Chondrocyte (in vitro differentiated cells): ENCODE measurements around the gene RFX3. TPM values are rescaled to one million over a fixed set of nuclear protein-coding genes. Genes with fewer than 3 reads are reported as not detected.
"Not testable (repeated sequence)": the region's sequence is repeated elsewhere in the genome, so short reads cannot be mapped to it uniquely, and the experiment has no call there.

Source experiments
- DNase-seq: peaks from one replicate; pipeline ENCODE4 v3.0.0; 2021; ENCODE audit warnings: mixed read lengths, low spot score
- H3K27ac Mint-ChIP-seq: one replicate; pipeline ENCODE4 v1.8.0; 2021; ENCODE audit warnings: mild to moderate bottlenecking, moderate library complexity, mixed read lengths; ENCODE audit not compliant: unreplicated experiment
- H3K27me3 Mint-ChIP-seq: 2 replicates; pipeline ENCODE4 v1.8.0; 2021; ENCODE audit warnings: low read depth, mixed read lengths
- H3K36me3 Mint-ChIP-seq: 2 replicates; pipeline ENCODE4 v1.8.0; 2021; ENCODE audit warnings: low read depth, mixed read lengths
- H3K4me1 Mint-ChIP-seq: 2 replicates; pipeline ENCODE4 v1.8.0; 2021; ENCODE audit warnings: low read depth, mild to moderate bottlenecking, mixed read lengths
- H3K4me3 Mint-ChIP-seq: one replicate; pipeline ENCODE4 v1.8.0; 2021; ENCODE audit warnings: mild to moderate bottlenecking, moderate library complexity, mixed read lengths; ENCODE audit not compliant: unreplicated experiment
- H3K9me3 Mint-ChIP-seq: 2 replicates; pipeline ENCODE4 v1.8.0; 2021; ENCODE audit warnings: low read depth, mixed read lengths
- total RNA-seq: library from RNA; stranded (reverse); gene quantifications from 3 replicates; pipeline ENCODE4 v1.2.1, GENCODE V29; 2021
- TF ChIP-seq, protein P1 (sequence below): fragments of 200-600 bp; sonication (generic); IDR thresholded peaks from 2 replicates; pipeline ENCODE4 v1.5.0; 2021; ENCODE audit warnings: antibody characterized with exemption, mild to moderate bottlenecking, moderate library complexity

The RFX3 gene
- total RNA-seq, 1 donor from 2014 or later = 4.1 TPM

DNA sequence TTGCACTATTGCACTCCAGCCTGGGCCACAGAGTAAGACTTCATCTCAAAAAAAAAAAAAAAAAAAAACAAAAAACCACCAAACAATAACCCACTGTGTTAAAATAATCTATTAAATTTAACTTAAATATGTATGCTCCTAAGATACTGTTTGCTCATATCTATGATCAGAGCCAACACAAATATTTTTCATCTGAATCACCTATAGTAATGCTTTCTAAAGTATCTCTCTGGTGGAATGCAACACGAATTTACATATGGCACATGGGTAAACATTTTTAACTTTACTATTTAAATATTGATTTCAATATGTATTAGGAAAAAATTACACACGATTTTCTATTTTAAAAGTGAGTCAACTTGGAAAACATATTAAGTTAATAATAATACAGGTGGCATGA lies 196.4 kb downstream of the RFX3 start:
- no peaks in the 10 kb centered on the region for H3K27me3 Mint-ChIP-seq
- no peak for DNase-seq
- TF ChIP-seq, protein P1, sequence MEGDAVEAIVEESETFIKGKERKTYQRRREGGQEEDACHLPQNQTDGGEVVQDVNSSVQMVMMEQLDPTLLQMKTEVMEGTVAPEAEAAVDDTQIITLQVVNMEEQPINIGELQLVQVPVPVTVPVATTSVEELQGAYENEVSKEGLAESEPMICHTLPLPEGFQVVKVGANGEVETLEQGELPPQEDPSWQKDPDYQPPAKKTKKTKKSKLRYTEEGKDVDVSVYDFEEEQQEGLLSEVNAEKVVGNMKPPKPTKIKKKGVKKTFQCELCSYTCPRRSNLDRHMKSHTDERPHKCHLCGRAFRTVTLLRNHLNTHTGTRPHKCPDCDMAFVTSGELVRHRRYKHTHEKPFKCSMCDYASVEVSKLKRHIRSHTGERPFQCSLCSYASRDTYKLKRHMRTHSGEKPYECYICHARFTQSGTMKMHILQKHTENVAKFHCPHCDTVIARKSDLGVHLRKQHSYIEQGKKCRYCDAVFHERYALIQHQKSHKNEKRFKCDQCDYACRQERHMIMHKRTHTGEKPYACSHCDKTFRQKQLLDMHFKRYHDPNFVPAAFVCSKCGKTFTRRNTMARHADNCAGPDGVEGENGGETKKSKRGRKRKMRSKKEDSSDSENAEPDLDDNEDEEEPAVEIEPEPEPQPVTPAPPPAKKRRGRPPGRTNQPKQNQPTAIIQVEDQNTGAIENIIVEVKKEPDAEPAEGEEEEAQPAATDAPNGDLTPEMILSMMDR = no peak
- H3K4me3 Mint-ChIP-seq = no peak overlapping the region
- no peak overlapping the region for H3K27ac Mint-ChIP-seq
- no peaks in the 10 kb centered on the region for H3K4me1 Mint-ChIP-seq
- no peaks in the 10 kb centered on the region for H3K9me3 Mint-ChIP-seq
- no peaks in the 10 kb centered on the region for H3K36me3 Mint-ChIP-seq

DNA sequence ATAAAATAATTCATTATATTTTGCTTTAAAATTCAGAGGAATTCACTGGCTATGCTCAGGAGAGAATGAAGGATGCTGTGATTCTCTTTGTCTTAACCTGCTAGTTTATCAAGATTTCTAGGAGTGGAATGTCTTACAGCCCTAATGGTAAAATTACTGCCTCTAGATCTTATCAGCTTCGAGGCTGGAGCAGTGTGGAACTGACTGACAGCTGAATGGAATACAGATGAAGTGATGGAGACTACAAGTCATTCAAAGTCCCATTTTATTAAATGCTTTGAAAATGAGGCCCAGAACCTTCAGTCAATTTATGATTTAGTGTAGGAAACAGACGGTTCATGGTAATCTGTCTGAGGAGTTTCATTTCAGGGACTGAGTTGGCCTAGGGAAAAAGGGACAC lies 202.1 kb downstream of the RFX3 start:
- H3K4me1 Mint-ChIP-seq = no peaks in the 10 kb centered on the region
- H3K9me3 Mint-ChIP-seq = no peaks in the 10 kb centered on the region
- no peak overlapping the region for H3K4me3 Mint-ChIP-seq
- no peak for DNase-seq
- no peak overlapping the region for H3K27ac Mint-ChIP-seq
- TF ChIP-seq, protein P1 = no peak
- no peaks in the 10 kb centered on the region for H3K36me3 Mint-ChIP-seq
- H3K27me3 Mint-ChIP-seq = no peaks in the 10 kb centered on the region

DNA sequence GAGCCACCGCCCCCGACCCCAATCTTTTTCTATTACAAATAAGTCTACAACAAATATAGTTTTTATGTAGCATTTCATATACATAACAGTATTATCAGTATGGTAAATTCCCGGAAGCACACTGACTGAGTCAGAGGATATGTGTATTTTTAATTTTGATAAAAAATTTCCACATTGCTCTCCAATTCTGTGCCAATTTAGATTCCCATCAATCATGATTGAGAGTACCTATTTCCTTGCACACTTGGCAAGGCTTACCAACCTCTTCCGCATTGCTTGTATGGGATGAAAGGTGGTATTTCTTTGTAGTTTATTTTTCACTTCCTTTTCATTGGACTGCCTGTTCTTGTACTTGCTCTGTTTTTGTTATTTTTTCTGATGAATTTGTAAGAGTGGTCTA lies 204.6 kb downstream of the RFX3 start:
- no peak for DNase-seq
- H3K27me3 Mint-ChIP-seq = no peaks in the 10 kb centered on the region
- no peak overlapping the region for H3K4me3 Mint-ChIP-seq
- TF ChIP-seq, protein P1 = no peak
- H3K4me1 Mint-ChIP-seq = no peaks in the 10 kb centered on the region
- peaks cover 10% of the 10 kb centered on the region for H3K9me3 Mint-ChIP-seq
- peaks cover 1% of the 10 kb centered on the region for H3K36me3 Mint-ChIP-seq
- no peak overlapping the region for H3K27ac Mint-ChIP-seq

DNA sequence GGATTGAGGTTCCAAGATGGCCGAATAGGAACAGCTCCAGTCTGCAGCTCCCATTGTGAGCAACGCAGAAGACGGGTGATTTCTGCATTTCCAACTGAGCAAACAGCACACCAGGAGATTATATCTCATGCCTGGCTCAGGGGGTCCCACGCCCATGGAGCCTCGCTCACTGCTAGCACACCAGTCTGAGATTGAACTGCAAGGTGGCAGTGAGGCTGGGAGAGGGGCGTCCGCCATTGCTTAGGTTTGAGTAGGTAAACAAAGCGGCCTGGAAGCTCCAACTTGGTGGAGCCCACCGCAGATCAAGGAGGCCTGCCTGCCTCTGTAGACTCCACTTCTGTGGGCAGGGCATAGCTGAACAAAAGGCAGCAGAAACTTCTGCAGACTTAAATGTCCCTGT lies 213.2 kb downstream of the RFX3 start:
- DNase-seq, H3K4me3 Mint-ChIP-seq, H3K27me3 Mint-ChIP-seq, H3K27ac Mint-ChIP-seq, H3K36me3 Mint-ChIP-seq, H3K4me1 Mint-ChIP-seq: not testable (repeated sequence)
- peaks cover 12% of the 10 kb centered on the region for H3K9me3 Mint-ChIP-seq

DNA sequence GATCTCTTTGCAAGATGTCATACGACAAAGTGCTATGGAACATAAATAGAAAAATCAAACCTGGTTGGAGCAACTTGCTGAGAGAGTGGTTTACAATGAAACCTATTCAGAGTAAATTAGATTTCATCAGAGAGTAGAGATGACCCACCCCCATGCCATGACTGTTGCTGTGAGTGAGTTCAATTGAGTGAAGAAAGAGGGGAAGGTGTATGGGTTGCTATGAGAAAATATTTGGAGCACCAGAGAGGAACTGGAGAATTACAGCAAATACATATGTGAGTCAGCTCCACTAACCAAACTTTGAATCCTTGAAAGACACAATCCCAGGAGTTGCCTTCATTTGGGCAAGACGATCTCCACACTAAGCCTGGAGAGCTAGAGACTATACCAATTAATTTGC lies 217.2 kb downstream of the RFX3 start:
- Mint-ChIP-seq H3K27ac (no peak overlapping the region), H3K27me3 (no peaks in the 10 kb centered on the region), H3K4me1 (no peaks in the 10 kb centered on the region), H3K9me3 (peaks cover 2% of the 10 kb centered on the region), H3K4me3 (no peak overlapping the region), H3K36me3 (no peaks in the 10 kb centered on the region)
- TF ChIP-seq, protein P1 = no peak
- DNase-seq = no peak

DNA sequence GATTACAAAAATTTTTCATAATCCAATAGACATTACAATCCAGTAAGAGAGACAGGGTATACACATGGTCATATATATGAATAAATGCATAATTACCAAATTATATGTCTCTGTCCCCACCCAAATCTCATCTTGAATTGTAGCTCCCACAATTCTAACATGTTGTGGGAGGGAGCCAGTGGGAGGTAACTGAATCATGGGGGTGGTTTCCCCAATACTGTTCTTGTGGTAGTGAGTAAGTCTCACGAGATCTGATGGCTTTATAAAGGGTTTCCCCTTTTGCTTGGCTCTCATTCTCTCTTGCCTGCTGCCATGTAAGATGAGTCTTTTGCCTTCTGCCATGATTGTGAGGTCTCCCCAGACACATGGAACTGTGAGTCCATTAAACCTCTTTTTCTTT lies 221.4 kb downstream of the RFX3 start:
- H3K4me3 Mint-ChIP-seq, DNase-seq, H3K27me3 Mint-ChIP-seq, H3K27ac Mint-ChIP-seq, H3K36me3 Mint-ChIP-seq, H3K4me1 Mint-ChIP-seq, H3K9me3 Mint-ChIP-seq: not testable (repeated sequence)
